IMR-90 (cell line): ENCODE results near the gene CYP21A2. TPM values are rescaled to one million over a fixed set of nuclear protein-coding genes. Genes with fewer than 3 reads are reported as not detected.
"Not testable (repeated sequence)": the region's sequence is repeated elsewhere in the genome, so short reads cannot be mapped to it uniquely, and the experiment has no call there.

Experiments
- ATAC-seq: fragments of 200-7000 bp; cut with Tn5 transposase; 2 replicates; pipeline ENCODE4 v1.9.1; 2020; ENCODE audit warnings: low read depth, mild to moderate bottlenecking, moderate library complexity
- BruUV-seq: library from RNA; stranded (reverse); fragments of 400-500 nt; replicated peaks from 2 replicates; lab custom pipeline; 2021; lab: Mats Ljungman, UMichigan
- CTCF ChIA-PET: fragments of 300-600 bp; formaldehyde crosslinking; extraction: SDS; loops from one replicate; lab custom pipeline; 2021; ENCODE audit warnings: antibody characterized with exemption; lab: Yijun Ruan, JAX
- POLR2A ChIA-PET: fragments of 300-600 bp; sonication (Branson Sonifier 250); formaldehyde crosslinking; loops from one replicate; lab custom pipeline; 2022; ENCODE audit warnings: antibody characterized with exemption; ENCODE audit not compliant: unreplicated experiment; lab: Charles Lee
- DNase-seq: peaks from one replicate; pipeline ENCODE4 v3.0.0; 2013
- H2AFZ ChIP-seq: replicated peaks from 2 replicates; pipeline ENCODE3; 2013; ENCODE audit warnings: low read length, mild to moderate bottlenecking; ENCODE audit not compliant: poor library complexity
- H2AK5ac ChIP-seq: 2 replicates; pipeline ENCODE4 v1.6.1; 2013; ENCODE audit warnings: low read depth, low read length, inconsistent platforms
- H2AK9ac ChIP-seq: replicated peaks from 2 replicates; pipeline ENCODE3; 2013; ENCODE audit warnings: mild to moderate bottlenecking, low read depth, low read length, moderate library complexity; ENCODE audit not compliant: poor library complexity
- H2BK120ac ChIP-seq: 2 replicates; pipeline ENCODE4 v1.6.1; 2013; ENCODE audit warnings: low read depth, low read length, inconsistent platforms
- H2BK15ac ChIP-seq: 3 replicates; pipeline ENCODE4 v1.6.1; 2013; ENCODE audit warnings: low read depth, low read length, inconsistent platforms
- H2BK20ac ChIP-seq: 2 replicates; pipeline ENCODE4 v1.6.1; 2013; ENCODE audit warnings: low read depth, mild to moderate bottlenecking, inconsistent platforms, low read length, moderate library complexity
- H2BK5ac ChIP-seq: 2 replicates; pipeline ENCODE4 v1.6.1; 2013; ENCODE audit warnings: mild to moderate bottlenecking, low read depth, low read length, inconsistent platforms; ENCODE audit not compliant: poor library complexity, severe bottlenecking
- H3K14ac ChIP-seq: replicated peaks from 2 replicates; pipeline ENCODE4 v1.6.1; 2013; ENCODE audit warnings: low read depth, low read length, inconsistent platforms
- H3K18ac ChIP-seq: 2 replicates; pipeline ENCODE4 v1.6.1; 2013; ENCODE audit warnings: low read depth, low read length, control low read depth
- H3K23ac ChIP-seq: 2 replicates; pipeline ENCODE4 v1.6.1; 2013; ENCODE audit warnings: low read depth, low read length, inconsistent platforms
- H3K27ac ChIP-seq: 2 replicates; pipeline ENCODE4 v1.5.1; 2013; ENCODE audit warnings: mild to moderate bottlenecking, control low read depth, low read length; ENCODE audit not compliant: insufficient read depth
- H3K27me3 ChIP-seq: 2 replicates; pipeline ENCODE4 v1.6.1; 2013; ENCODE audit warnings: low read length; ENCODE audit not compliant: control insufficient read depth, insufficient read depth
- H3K36me3 ChIP-seq: 2 replicates; pipeline ENCODE4 v1.6.1; 2013; ENCODE audit warnings: low read length, mixed read lengths; ENCODE audit not compliant: control insufficient read depth, insufficient read depth
- H3K4ac ChIP-seq: 2 replicates; pipeline ENCODE4 v1.6.1; 2013; ENCODE audit warnings: low read depth, low read length, inconsistent platforms
- H3K4me1 ChIP-seq: 2 replicates; pipeline ENCODE4 v1.6.1; 2013; ENCODE audit warnings: low read length, mixed read lengths; ENCODE audit not compliant: control insufficient read depth, insufficient read depth
- H3K4me2 ChIP-seq: 2 replicates; pipeline ENCODE4 v1.6.1; 2013; ENCODE audit warnings: low read depth, mild to moderate bottlenecking, control low read depth, low read length, moderate library complexity
- H3K4me3 ChIP-seq: 2 replicates; pipeline ENCODE4 v1.5.1; 2013; ENCODE audit warnings: low read depth, mild to moderate bottlenecking, control low read depth, low read length, moderate library complexity; ENCODE audit not compliant: insufficient read depth
- H3K56ac ChIP-seq: 2 replicates; pipeline ENCODE4 v1.6.1; 2013; ENCODE audit warnings: low read length, inconsistent platforms; ENCODE audit not compliant: insufficient read depth; ENCODE audit errors: extremely low read depth
- H3K79me1 ChIP-seq, 2 experiments: 2 replicates each; pipeline ENCODE4 v1.6.1; 2013; ENCODE audit warnings: low read length in 2 of 2, inconsistent platforms in 1 of 2, low read depth in 1 of 2
- H3K9ac ChIP-seq: 2 replicates; pipeline ENCODE4 v1.6.1; 2013; ENCODE audit warnings: low read depth, low read length, control low read depth
- H3K9me1 ChIP-seq: 2 replicates; pipeline ENCODE4 v1.6.1; 2013; ENCODE audit warnings: low read length, inconsistent platforms; ENCODE audit not compliant: insufficient read depth
- H3K9me3 ChIP-seq: 2 replicates; pipeline ENCODE4 v1.6.1; 2013; ENCODE audit warnings: low read length; ENCODE audit not compliant: control insufficient read depth, insufficient read depth
- H4K20me1 ChIP-seq: 2 replicates; pipeline ENCODE4 v1.6.1; 2013; ENCODE audit warnings: low read length, inconsistent platforms; ENCODE audit not compliant: insufficient read depth
- H4K5ac ChIP-seq: 2 replicates; pipeline ENCODE4 v1.6.1; 2013; ENCODE audit warnings: mild to moderate bottlenecking, low read depth, low read length, control low read depth
- H4K8ac ChIP-seq, 2 experiments: 2 replicates each; pipeline ENCODE4 v1.6.1; 2013; ENCODE audit warnings: low read depth in 2 of 2, low read length in 2 of 2, control low read depth in 1 of 2, inconsistent platforms in 1 of 2
- H4K91ac ChIP-seq: 2 replicates; pipeline ENCODE4 v1.6.1; 2013; ENCODE audit warnings: low read depth, low read length, inconsistent platforms; ENCODE audit not compliant: insufficient read depth
- WGBS, 2 experiments: methylation state at CpG; one replicate each; pipeline versions ENCODE4 v1.1.5 to v1.1.7; 2013; ENCODE audit warnings: missing lambda C conversion rate in 2 of 2; ENCODE audit not compliant: insufficient read length in 1 of 2; ENCODE audit errors: extremely low coverage in 2 of 2; 5-methylcytosine and 5-hydroxymethylcytosine counted together
- dilution Hi-C: fragments of 300-500 bp; cut with HindIII; formaldehyde crosslinking; loops from one replicate; pipeline ENCODE4 v1.14.3; 2018; ENCODE audit warnings: low sequenced_read_pairs; ENCODE audit not compliant: unreplicated experiment
- in situ Hi-C: fragments of 300-500 bp; cut with MboI; formaldehyde crosslinking; loops from 3 replicates; pipeline ENCODE4 v1.14.3; 2019; ENCODE audit warnings: low sequenced_read_pairs, inconsistent platforms, mixed read lengths
- intact Hi-C: fragments of 100-400 bp; cut with micrococcal nuclease; formaldehyde crosslinking; loops from 2 replicates; pipeline ENCODE4 v1.10.0; 2022
- polyA plus RNA-seq, 3 experiments: library from polyadenylated mRNA; depleted of rRNA; stranded (reverse); fragments of >200 nt; gene quantifications; 2 replicates each; pipeline ENCODE4 v1.2.3, GENCODE V29; 2012; ENCODE audit warnings: low replicate concordance in 1 of 3
- total RNA-seq: library from RNA; depleted of rRNA; stranded (reverse); fragments of >200 nt; gene quantifications from 2 replicates; pipeline ENCODE4 v1.2.3, GENCODE V29; 2012

The CYP21A2 gene
- total and polyA plus RNA-seq, 2 of the 4 experiments (the other 2 are of a cell fraction) = 0.03 TPM; not detected in 1

GRCh38 chr6:32005538-32005880 is 32.7 kb upstream of the CYP21A2 start:
- DNase-seq, H3K4me1 ChIP-seq, H3K79me1 ChIP-seq, H3K4ac ChIP-seq, H3K4me3 ChIP-seq, ATAC-seq, H3K27me3 ChIP-seq, in situ Hi-C loops, H2BK5ac ChIP-seq, H3K9me1 ChIP-seq, H3K18ac ChIP-seq, intact Hi-C loops, H3K56ac ChIP-seq, CTCF ChIA-PET, BruUV-seq, H3K23ac ChIP-seq, dilution Hi-C loops, H3K27ac ChIP-seq, H2AK5ac ChIP-seq, H4K5ac ChIP-seq, H3K14ac ChIP-seq, H2AFZ ChIP-seq, H3K36me3 ChIP-seq, H2BK20ac ChIP-seq, H3K9ac ChIP-seq, H4K20me1 ChIP-seq, H2AK9ac ChIP-seq, H2BK15ac ChIP-seq, H3K9me3 ChIP-seq, H4K8ac ChIP-seq, H3K4me2 ChIP-seq, POLR2A ChIA-PET, H4K91ac ChIP-seq, H2BK120ac ChIP-seq: not testable (repeated sequence)
- WGBS, 2 experiments = no CpG with 5 or more reads among the region's 9 CpGs

- dilution Hi-C loops, DNase-seq, H3K4me1 ChIP-seq, H3K4me2 ChIP-seq, in situ Hi-C loops, H3K18ac ChIP-seq, H3K14ac ChIP-seq, H2BK120ac ChIP-seq, H3K23ac ChIP-seq, H3K56ac ChIP-seq, H3K9ac ChIP-seq, H2AK5ac ChIP-seq, H3K27me3 ChIP-seq, H3K79me1 ChIP-seq, H3K27ac ChIP-seq, CTCF ChIA-PET, H3K9me1 ChIP-seq, H3K4me3 ChIP-seq, BruUV-seq, H4K5ac ChIP-seq, POLR2A ChIA-PET, H3K4ac ChIP-seq, H2BK15ac ChIP-seq, H2BK5ac ChIP-seq, H3K36me3 ChIP-seq, ATAC-seq, H2AFZ ChIP-seq, H2AK9ac ChIP-seq, H2BK20ac ChIP-seq, H4K91ac ChIP-seq, H3K9me3 ChIP-seq, H4K8ac ChIP-seq, intact Hi-C loops, H4K20me1 ChIP-seq: not testable (repeated sequence)
- no CpG with 5 or more reads among the region's 8 CpGs for WGBS, 2 experiments
These were observed 32.2 kb upstream of the CYP21A2 start for GRCh38 chr6:32005991-32006529.
